CD14-positive monocyte (primary cell): ENCODE results near the gene KLF13. TPM values are rescaled to one million over a fixed set of nuclear protein-coding genes. Genes with fewer than 3 reads are reported as not detected.

Experiments used
- DNase-seq, 3 donors: peaks; one replicate each; pipeline ENCODE4 v3.0.0-alpha.2; 2011 to 2022
- H2AFZ ChIP-seq: 2 replicates; pipeline ENCODE4 v1.6.0; 2012; ENCODE audit warnings: mild to moderate bottlenecking, low read depth, low read length, inconsistent platforms; ENCODE audit not compliant: insufficient read depth, poor library complexity, severe bottlenecking
- H3K27ac ChIP-seq, 2 donors: 1 replicate in 1 of 2; 2 replicates in 1 of 2; pipeline ENCODE4 v1.5.1; 2012 to 2013; ENCODE audit warnings: low read length in 2 of 2, control low read depth in 1 of 2, inconsistent platforms in 1 of 2, low read depth in 1 of 2, mild to moderate bottlenecking in 1 of 2
- H3K27me3 ChIP-seq, 2 donors: one replicate each; pipeline versions ENCODE4 v1.6.0 to v1.6.1; 2011 to 2013; ENCODE audit warnings: low read length in 2 of 2; ENCODE audit not compliant: control insufficient read depth in 2 of 2, insufficient read depth in 2 of 2
- H3K36me3 ChIP-seq, 2 donors: replicated peaks in 1 of 2; 1 replicate in 1 of 2; 2 replicates in 1 of 2; pipeline versions ENCODE4 v1.5.1 to v1.6.1; 2012 to 2013; ENCODE audit warnings: low read length in 2 of 2, control low read depth in 1 of 2, inconsistent platforms in 1 of 2, mild to moderate bottlenecking in 1 of 2; ENCODE audit not compliant: insufficient read depth in 2 of 2, control insufficient read depth in 1 of 2
- H3K4me1 ChIP-seq, 2 donors: 1 replicate in 1 of 2; 2 replicates in 1 of 2; pipeline versions ENCODE4 v1.5.1 to v1.6.1; 2012 to 2013; ENCODE audit warnings: low read length in 2 of 2, control low read depth in 1 of 2, inconsistent platforms in 1 of 2, mild to moderate bottlenecking in 1 of 2, moderate library complexity in 1 of 2; ENCODE audit not compliant: insufficient read depth in 2 of 2, control insufficient read depth in 1 of 2
- H3K4me2 ChIP-seq: replicated peaks from 2 replicates; pipeline ENCODE3; 2012; ENCODE audit warnings: low read length, moderate library complexity, mild to moderate bottlenecking; ENCODE audit not compliant: poor library complexity, severe bottlenecking; ENCODE audit errors: extremely low read depth
- H3K4me3 ChIP-seq, 3 experiments: fragments of 200-600 bp in 1 of 3; sonication (generic) in 1 of 3; replicated peaks in 1 of 3; 1 replicate in 2 of 3; 2 replicates in 1 of 3; pipeline ENCODE4 v1.5.1; 2011 to 2013; ENCODE audit warnings: low read length in 3 of 3, mild to moderate bottlenecking in 3 of 3, control low read depth in 2 of 3, low read depth in 2 of 3, inconsistent platforms in 1 of 3, moderate library complexity in 1 of 3
- H3K79me2 ChIP-seq: 2 replicates; pipeline ENCODE4 v1.6.0; 2012; ENCODE audit warnings: mild to moderate bottlenecking, control low read depth, inconsistent platforms, low read length, moderate library complexity; ENCODE audit not compliant: insufficient read depth
- H3K9ac ChIP-seq: 2 replicates; pipeline ENCODE4 v1.6.0; 2017; ENCODE audit warnings: low read length, mild to moderate bottlenecking; ENCODE audit not compliant: insufficient read depth, poor library complexity, severe bottlenecking
- H3K9me3 ChIP-seq, 2 donors: replicated peaks in 1 of 2; 1 replicate in 1 of 2; 2 replicates in 1 of 2; pipeline versions ENCODE4 v1.5.1 to v1.6.1; 2012 to 2013; ENCODE audit warnings: low read length in 2 of 2, control low read depth in 1 of 2; ENCODE audit not compliant: control insufficient read depth in 1 of 2, insufficient read depth in 1 of 2
- H4K20me1 ChIP-seq: 2 replicates; pipeline ENCODE4 v1.6.0; 2012; ENCODE audit warnings: mild to moderate bottlenecking, low read length, control low read depth, moderate library complexity; ENCODE audit not compliant: insufficient read depth
- H3K27ac Mint-ChIP-seq, 7 donors: one replicate each; pipeline ENCODE4 v1.8.0; 2020; ENCODE audit warnings: mild to moderate bottlenecking in 7 of 7, mixed read lengths in 7 of 7, moderate library complexity in 6 of 7, inconsistent platforms in 2 of 7
- H3K27me3 Mint-ChIP-seq, 3 donors: one replicate each; pipeline ENCODE4 v1.8.0; 2021 to 2022; ENCODE audit warnings: low read depth in 3 of 3, mild to moderate bottlenecking in 3 of 3, mixed read lengths in 3 of 3, moderate library complexity in 3 of 3, inconsistent platforms in 1 of 3
- H3K36me3 Mint-ChIP-seq, 2 donors: one replicate each; pipeline ENCODE4 v1.8.0; 2020; ENCODE audit warnings: mixed read lengths in 2 of 2, inconsistent platforms in 1 of 2, mild to moderate bottlenecking in 1 of 2
- H3K4me1 Mint-ChIP-seq: one replicate; pipeline ENCODE4 v1.8.0; 2020; ENCODE audit warnings: mild to moderate bottlenecking, mixed read lengths
- H3K4me3 Mint-ChIP-seq, 2 donors: one replicate each; pipeline ENCODE4 v1.8.0; 2020; ENCODE audit warnings: mild to moderate bottlenecking in 2 of 2, mixed read lengths in 2 of 2, moderate library complexity in 1 of 2
- H3K9me3 Mint-ChIP-seq, 7 donors: one replicate each; pipeline ENCODE4 v1.8.0; 2020 to 2022; ENCODE audit warnings: mixed read lengths in 7 of 7, mild to moderate bottlenecking in 6 of 7, moderate library complexity in 6 of 7, inconsistent platforms in 2 of 7
- WGBS: methylation state at CpG from one replicate; pipeline ENCODE4 v1.1.5; 2013; ENCODE audit warnings: missing lambda C conversion rate; ENCODE audit not compliant: insufficient coverage; 5-methylcytosine and 5-hydroxymethylcytosine counted together
- intact Hi-C, 2 donors: fragments of 100-400 bp; cut with micrococcal nuclease; formaldehyde crosslinking; loops; one replicate each; pipeline versions ENCODE4 v1.15.0 to v1.15.1; 2023
- polyA plus RNA-seq, 3 donors: library from polyadenylated mRNA; depleted of rRNA in 1 of 3; unstranded in 2 of 3; stranded (reverse) in 1 of 3; fragments of 300-500 nt in 2 of 3; fragments of >200 nt in 1 of 3; fragmentation: Illumina TruSeq in 2 of 3; gene quantifications; 1 replicate in 2 of 3; 2 replicates in 1 of 3; pipeline ENCODE4 v1.2.3, GENCODE V29; 2012 to 2021
- TF ChIP-seq, protein P1 (sequence below): fragments of 200-600 bp; IDR thresholded peaks from one replicate; pipeline ENCODE4 v1.8.0; 2022; ENCODE audit warnings: antibody characterized with exemption, mild to moderate bottlenecking

KLF13 gene
- polyA plus RNA-seq, 3 donors: 22.5 to 121 (median 28.0) TPM

DNA sequence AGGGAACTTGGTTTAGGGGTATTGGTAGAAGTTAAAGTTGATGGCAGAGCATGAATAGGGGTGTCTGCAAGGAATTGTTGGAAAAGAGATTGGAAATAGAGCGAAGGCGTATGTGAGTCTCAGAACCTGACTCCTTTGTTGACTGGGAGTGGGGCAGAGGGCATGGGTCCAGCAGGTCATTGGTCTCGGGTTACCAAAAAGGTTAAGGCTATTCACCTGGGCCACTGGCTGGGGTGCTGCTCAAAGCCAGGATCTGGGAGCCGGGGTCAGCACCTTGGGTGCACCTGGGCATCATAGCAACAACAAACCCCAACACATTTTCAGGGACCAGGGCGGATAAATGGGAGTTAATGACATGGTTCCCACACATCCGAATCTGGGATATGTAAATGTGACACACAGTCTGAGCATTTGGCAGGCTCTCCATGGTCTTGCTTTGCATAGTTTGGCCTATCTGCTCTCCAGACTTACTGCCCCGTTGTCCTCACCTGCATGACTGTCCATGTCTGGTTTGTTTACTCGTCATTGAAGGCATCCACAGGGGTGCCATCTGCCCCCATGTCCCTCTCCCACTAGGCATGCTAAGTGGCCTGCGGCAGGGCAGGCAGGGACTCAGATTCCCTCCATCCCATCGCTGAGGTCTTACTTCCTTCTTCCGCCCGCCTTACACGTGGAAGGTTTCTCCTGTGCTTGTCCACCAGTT is 10.1 kb downstream of the KLF13 start:
- Histone ChIP-seq H2AFZ (no peak overlapping the region), H3K4me3 (peak overlapping the region in 1 of 3 experiments; percentile 5), H3K9ac (no peak overlapping the region), H3K4me1 (peaks cover 90 to 100% of the 10 kb centered on the region in 2 donors), H3K79me2 (peaks cover 100% of the 10 kb centered on the region), H3K27ac (peak overlapping the region in 1 of 2 donors; percentile 72), H4K20me1 (peaks cover 100% of the 10 kb centered on the region), H3K27me3 (no peaks in the 10 kb centered on the region), H3K4me2 (peak overlapping the region; percentile 9), H3K9me3 (no peaks in the 10 kb centered on the region), H3K36me3 (peaks cover 8 to 34% of the 10 kb centered on the region in 2 donors)
- Mint-ChIP-seq H3K27me3 (peaks cover 0 to 2% (median 0%) of the 10 kb centered on the region in 3 donors), H3K9me3 (no peaks in the 10 kb centered on the region), H3K36me3 (peaks cover 8 to 39% of the 10 kb centered on the region in 2 donors), H3K4me1 (peaks cover 99% of the 10 kb centered on the region), H3K4me3 (no peak overlapping the region), H3K27ac (peak overlapping the region; percentile 13 to 80 (median 73))
- intact Hi-C loops: no loop called here
- TF ChIP-seq, protein P1, sequence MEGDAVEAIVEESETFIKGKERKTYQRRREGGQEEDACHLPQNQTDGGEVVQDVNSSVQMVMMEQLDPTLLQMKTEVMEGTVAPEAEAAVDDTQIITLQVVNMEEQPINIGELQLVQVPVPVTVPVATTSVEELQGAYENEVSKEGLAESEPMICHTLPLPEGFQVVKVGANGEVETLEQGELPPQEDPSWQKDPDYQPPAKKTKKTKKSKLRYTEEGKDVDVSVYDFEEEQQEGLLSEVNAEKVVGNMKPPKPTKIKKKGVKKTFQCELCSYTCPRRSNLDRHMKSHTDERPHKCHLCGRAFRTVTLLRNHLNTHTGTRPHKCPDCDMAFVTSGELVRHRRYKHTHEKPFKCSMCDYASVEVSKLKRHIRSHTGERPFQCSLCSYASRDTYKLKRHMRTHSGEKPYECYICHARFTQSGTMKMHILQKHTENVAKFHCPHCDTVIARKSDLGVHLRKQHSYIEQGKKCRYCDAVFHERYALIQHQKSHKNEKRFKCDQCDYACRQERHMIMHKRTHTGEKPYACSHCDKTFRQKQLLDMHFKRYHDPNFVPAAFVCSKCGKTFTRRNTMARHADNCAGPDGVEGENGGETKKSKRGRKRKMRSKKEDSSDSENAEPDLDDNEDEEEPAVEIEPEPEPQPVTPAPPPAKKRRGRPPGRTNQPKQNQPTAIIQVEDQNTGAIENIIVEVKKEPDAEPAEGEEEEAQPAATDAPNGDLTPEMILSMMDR: no peak
- WGBS: 98% methylated on average over 4 of the region's 13 CpGs
- DNase-seq: no peak

GRCh38 chr15:31337352-31338031 is 10.9 kb downstream of the KLF13 start:
- peaks cover 99% of the 10 kb centered on the region for H3K4me1 Mint-ChIP-seq
- DNase-seq: no peak
- H3K4me1 ChIP-seq: peaks cover 90 to 100% of the 10 kb centered on the region in 2 donors
- peaks cover 10 to 41% of the 10 kb centered on the region in 2 donors for H3K36me3 ChIP-seq
- H3K9me3 ChIP-seq: no peaks in the 10 kb centered on the region
- peaks cover 100% of the 10 kb centered on the region for H4K20me1 ChIP-seq
- no peak overlapping the region for H2AFZ ChIP-seq
- intact Hi-C loops: no loop called here
- H3K27me3 ChIP-seq: no peaks in the 10 kb centered on the region
- no peaks in the 10 kb centered on the region for H3K9me3 Mint-ChIP-seq
- TF ChIP-seq, protein P1: no peak
- peak overlapping the region in 6 of 7 donors; percentile 61 to 80 (median 76) for H3K27ac Mint-ChIP-seq
- H3K9ac ChIP-seq: no peak overlapping the region
- peak overlapping the region in 1 of 3 experiments; percentile 38 for H3K4me3 ChIP-seq
- peaks cover 100% of the 10 kb centered on the region for H3K79me2 ChIP-seq
- H3K27me3 Mint-ChIP-seq: peaks cover 0 to 2% (median 0%) of the 10 kb centered on the region in 3 donors
- H3K36me3 Mint-ChIP-seq: peaks cover 5 to 47% of the 10 kb centered on the region in 2 donors
- peak overlapping the region in 1 of 2 donors; percentile 72 for H3K27ac ChIP-seq
- H3K4me2 ChIP-seq: peak overlapping the region; percentile 49
- peak overlapping the region in 1 of 2 donors; percentile 53 for H3K4me3 Mint-ChIP-seq
- 87% methylated on average over 7 of the region's 12 CpGs for WGBS
